Stimulated activated CD8-positive, alpha-beta memory T cell treated with anti-CD3 and anti-CD28 coated beads, Interleukin-4, amount 100 ng/mL, for 4 hours (primary cell): ENCODE data around the gene TAGLN.
"Not testable (repeated sequence)": the region's sequence is repeated elsewhere in the genome, so short reads cannot be mapped to it uniquely, and the experiment has no call there.

Experiments
- DNase-seq, 2 donors: peaks; one replicate each; pipeline ENCODE4 v3.0.0-alpha.2; 2020; ENCODE audit warnings: low read depth in 2 of 2, low spot score in 1 of 2

TAGLN gene

DNA sequence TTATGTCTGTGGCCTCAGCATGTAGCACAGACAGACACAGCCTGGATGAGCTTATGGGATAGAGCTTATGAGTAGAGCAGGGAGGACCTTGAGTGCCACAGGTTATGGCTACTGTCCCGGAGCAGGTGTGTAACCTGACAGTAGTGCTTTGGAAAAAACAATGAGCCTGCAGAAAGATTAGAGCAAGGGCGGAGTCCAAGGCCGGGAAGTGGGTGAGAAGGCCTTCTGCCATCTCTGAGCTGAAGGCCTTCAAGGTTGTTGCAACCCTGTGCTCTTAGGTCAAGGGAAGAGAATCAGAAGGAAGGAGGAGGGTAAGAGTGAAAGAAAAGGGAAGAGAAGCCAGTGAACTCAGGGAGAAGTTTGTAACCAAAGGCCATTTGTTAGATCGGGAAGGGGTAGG is 3.9 kb upstream of the TAGLN start:
- DNase-seq, result no peak

DNA sequence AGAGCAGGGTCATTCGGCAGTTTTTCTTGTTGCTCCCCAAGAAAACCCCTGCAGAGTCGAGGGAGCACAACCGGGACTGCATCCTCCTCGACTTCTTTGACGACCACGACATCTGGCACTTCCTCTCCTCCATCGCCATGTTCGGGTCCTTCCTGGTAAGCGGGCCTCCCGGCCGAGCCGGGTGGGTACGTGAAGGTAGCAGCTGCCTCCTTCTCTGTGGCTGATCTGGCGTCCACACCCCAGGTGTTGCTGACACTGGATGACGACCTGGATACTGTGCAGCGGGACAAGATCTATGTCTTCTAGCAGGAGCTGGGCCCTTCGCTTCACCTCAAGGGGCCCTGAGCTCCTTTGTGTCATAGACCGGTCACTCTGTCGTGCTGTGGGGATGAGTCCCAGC is 3.4 kb upstream of the TAGLN start:
- DNase-seq, result no peak

DNA sequence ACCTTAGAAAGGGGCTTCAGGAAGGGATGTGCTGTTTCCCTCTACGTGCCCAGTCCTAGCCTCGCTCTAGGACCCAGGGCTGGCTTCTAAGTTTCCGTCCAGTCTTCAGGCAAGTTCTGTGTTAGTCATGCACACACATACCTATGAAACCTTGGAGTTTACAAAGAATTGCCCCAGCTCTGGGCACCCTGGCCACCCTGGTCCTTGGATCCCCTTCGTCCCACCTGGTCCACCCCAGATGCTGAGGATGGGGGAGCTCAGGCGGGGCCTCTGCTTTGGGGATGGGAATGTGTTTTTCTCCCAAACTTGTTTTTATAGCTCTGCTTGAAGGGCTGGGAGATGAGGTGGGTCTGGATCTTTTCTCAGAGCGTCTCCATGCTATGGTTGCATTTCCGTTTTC is 2.2 kb upstream of the TAGLN start:
- no peak for DNase-seq

DNA sequence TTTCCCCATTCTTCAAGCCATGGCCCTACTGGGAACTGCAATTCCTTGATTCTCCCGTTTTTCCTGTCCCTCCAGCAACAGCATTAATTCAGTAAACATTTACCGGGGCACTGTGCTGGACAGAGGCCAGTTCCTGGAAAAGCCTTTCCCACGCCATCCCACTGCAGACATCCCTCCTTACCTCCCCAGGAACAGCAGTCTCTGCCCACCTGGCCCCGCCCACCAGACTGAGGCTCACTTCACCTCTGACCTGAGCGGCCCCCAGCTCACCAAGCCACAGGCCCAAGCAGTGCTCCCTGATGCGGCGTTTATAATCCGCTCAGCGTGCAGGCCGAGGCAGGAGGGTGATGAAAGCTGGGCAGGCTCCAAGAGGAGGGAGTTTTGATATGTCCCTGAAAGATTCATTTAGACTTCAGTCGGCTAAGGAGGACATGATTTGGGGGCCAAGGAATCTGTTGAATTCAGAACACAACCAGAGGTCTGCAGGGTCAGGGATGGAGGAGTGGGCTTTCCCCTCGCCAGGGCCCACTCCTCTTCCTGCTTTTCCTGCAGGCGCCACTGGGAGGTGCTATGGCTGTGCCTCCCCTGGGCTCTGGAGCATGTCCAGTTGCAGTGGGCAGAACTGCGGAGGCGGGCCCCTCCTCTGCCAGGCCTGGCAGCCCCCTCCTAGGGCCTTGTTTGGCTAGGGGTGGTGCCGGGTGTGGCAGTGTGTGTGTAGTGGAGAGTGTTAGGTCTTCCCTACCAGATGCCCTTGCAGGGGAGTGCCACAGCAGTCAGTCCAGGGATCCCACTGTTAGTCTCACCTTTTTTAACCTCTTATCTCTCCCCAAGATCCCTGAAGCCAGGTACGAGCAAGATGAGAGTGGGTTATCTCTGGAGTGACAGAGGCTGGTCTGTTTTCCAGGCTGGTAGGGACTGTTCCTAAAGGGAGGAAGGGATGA is 1.4 kb upstream of the TAGLN start:
- no peak for DNase-seq

DNA sequence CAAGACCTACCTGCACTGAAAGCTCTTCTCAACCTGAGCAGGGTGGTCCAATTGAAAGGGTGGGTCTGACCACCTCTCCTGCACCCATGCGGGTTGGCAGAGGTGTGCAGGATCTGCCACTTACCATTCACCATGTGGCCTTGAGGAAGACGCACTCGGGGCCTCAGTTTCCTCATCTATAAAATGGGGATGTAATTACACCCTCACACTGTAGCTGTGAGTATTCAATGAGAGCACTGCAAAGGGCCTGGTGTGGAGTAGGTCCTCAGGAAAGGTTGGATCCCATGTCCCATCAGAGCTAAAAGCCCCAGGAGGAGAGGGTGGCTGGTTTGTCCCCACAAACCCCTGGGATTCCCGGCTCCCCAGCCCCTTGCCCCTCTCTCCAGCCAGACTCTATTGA is 557 bp upstream of the TAGLN start:
- DNase-seq, result no peak

DNA sequence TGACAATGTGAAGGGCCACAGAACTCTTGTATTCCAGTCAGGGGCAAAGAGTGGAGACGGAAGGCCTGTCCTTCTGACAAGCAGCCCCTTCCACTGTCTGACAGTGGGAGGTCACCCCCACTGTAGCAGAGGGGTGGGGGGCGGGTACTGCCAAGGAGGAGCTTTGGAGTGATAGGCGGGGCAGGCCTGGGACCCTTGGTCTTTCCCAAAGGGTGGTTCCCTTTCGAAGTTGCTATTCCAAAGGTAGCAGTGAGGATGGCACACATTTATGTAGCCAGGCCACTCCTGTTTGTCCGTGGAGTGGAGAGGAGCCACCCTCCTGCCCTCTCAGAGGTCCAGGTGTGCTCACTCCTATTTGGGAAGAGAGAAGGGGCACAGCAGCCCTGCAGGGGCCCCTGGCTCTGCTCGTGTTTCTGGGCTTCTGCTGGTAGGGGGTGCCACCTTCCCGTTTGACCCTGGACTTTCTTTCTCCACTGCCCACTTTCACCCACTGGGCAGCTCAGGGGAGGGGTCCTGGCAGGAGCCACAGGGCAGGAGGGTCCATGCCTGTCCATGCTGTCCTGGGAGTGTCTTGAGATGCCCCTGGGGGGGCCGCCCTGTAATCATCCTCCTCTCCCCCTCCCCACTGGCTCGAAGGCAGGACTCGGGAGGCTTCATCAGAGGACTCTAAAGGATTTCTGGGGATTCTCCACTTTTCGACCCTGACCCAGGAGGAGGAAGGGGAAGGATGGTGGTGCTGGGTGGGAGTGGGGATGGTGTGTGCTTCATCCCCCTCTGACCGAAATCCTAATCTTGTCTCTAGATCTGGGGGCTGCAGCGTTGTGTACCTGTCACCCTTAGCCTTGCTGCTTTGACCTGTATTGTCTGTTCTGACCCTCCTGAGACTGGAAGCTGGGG is 994 bp downstream of the TAGLN start:
- DNase-seq, result no peak

DNA sequence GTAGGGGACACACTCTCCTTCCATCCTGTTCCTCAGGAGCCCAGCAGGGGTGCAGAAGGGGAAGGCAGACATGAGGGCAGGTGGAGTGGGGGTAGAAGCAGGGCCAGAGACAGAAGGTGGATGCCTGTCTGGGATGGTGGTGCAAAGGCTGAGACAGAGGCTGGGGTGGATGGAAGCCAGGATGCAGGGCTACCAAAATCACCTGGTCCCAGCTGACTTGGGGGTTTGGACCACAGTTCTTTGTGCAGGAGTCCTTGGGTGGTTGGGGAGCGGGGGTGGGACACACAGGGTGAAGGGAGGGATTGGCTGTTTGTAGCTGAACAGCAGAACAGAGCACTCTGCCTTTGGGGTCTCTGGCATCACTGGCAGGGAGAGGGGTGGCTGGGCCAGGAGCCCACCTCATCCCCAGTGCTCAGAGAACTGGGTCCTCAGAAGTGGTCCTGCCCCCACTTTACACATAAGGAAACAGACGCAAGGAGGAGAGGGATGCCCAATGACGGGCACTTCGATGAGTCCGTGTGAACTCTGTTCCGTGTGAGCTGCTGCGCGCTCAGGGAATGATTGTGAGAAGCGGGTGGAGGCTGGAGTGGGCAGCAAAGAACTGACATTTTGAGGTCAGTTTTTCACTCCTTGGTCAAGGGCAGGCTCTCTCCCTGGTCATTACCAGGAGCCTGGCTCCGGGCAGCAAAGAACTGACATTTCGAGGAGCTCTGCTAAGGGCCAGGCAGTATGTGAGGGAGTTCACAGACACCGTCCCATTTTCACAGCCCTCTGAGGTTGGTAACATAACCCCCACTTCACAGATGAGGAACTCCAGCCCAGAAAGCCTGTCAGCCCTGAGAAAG is 1.9 kb downstream of the TAGLN start:
- no peak for DNase-seq

DNA sequence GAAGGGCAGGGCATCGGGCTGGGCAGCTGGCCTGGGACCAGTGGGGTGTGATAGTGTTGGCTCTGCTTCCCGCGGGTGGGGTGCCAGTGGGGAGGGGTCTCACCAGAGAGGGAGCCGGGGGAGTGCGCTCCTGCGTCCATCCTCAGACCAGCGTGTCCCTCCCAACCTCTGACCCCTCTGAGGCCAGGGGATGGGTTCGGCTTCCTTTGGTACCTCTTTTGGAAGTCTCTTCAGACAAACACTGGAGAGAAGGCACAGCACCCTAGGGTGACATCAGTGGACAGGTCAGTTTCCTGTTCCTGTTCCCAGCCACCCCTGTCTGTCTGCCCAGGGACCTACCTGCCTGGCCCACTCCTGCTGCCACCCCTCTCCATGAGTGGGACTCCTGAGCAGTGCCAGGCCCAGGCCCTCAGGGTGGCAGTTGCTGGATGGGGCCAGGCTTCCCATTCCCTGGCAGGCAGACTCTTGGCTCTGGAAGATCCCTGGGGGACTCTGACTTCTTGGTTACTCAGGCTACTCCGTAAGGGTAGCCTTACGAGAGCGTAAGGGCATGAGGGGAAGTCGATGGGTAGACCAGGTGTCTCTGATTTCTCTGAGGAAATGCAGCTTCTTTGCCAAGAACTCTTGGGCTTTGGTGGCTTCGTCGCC is 2.6 kb downstream of the TAGLN start:
- DNase-seq, result no peak

DNA sequence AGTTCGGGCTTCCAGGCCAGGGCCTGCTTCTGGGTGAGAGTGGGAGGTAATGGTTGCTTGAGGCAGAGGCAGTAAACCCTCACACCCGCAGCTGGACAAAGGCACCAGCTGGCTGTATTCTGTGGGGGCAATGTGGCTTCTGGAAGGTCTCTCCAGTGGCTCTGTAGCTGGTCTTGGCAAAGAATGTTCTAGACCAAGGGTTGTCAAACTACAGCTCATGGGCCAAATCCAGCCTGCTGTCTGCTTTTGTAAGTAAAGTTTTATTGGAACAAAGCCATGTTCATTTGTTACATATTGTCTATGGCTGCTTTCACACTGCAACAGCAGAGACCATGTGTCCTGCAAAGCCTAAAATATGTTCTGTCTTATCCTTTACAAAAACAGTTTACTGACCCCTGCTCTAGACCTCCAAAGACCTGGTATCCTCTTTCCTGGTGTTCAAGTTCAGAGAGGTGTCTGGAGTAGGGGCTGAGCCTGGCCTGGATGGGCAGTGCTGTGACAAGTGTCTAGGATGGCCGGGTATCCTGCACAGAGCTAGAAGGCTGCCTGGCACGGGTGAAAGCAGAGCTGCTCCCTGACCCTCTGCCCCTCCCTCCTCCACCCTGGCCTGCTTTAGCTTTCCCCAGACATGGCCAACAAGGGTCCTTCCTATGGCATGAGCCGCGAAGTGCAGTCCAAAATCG is 3.4 kb downstream of the TAGLN start:
- no peak for DNase-seq

DNA sequence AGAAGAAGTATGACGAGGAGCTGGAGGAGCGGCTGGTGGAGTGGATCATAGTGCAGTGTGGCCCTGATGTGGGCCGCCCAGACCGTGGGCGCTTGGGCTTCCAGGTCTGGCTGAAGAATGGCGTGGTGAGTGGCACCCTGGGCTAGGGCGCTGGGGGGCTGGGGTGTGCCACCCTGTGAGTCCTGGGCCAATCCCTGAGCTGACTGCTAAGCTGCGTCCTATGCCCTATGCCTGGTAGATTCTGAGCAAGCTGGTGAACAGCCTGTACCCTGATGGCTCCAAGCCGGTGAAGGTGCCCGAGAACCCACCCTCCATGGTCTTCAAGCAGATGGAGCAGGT is 3.9 kb downstream of the TAGLN start:
- no peak for DNase-seq

DNA sequence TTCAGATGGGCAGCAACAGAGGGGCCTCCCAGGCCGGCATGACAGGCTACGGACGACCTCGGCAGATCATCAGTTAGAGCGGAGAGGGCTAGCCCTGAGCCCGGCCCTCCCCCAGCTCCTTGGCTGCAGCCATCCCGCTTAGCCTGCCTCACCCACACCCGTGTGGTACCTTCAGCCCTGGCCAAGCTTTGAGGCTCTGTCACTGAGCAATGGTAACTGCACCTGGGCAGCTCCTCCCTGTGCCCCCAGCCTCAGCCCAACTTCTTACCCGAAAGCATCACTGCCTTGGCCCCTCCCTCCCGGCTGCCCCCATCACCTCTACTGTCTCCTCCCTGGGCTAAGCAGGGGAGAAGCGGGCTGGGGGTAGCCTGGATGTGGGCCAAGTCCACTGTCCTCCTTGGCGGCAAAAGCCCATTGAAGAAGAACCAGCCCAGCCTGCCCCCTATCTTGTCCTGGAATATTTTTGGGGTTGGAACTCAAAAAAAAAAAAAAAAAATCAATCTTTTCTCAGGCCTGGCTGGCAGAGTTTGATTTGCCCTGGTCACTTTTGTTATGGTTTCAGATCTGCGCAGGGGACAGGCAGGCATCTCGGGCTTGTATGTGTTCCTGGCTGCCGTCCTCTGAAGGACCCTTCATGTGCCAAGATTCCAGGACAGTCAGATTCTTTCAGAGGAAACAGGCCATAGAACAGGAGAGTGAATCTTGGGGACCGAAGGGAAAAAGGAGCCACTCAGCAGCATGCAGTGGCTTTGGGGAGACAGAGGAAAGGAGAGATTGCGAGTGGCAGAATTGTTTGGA is 5.3 kb downstream of the TAGLN start:
- DNase-seq, result no peak

DNA sequence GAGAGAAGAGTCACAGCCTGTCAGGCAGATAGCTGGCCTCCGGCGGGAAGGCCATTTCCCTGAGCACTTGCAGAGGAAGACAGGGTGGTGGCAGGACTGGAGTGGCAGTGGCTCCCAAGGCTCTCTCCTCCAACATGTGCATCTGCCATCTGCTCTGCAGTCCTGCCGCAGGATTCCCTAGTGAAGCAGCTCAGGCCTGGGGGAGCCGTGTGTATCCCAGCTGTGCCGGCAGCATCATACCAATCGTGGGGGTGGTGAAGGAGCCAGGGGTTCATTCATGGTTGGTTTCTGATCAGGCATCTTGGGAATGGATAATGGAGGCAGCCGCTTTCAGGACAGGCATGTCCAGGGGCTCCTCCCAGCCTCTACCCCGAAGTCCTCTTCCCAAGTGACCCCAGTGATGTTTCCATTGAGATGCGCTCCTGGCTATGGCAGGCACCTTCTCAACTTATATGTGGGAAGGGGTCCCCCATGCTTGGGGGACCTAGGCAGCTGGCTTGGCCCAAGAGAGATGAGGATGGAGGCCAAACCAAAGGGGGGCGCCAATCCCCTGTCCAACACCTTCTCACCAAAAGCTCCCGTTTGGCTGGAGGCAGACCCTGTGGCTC is 6.1 kb downstream of the TAGLN start:
- DNase-seq, result no peak

DNA sequence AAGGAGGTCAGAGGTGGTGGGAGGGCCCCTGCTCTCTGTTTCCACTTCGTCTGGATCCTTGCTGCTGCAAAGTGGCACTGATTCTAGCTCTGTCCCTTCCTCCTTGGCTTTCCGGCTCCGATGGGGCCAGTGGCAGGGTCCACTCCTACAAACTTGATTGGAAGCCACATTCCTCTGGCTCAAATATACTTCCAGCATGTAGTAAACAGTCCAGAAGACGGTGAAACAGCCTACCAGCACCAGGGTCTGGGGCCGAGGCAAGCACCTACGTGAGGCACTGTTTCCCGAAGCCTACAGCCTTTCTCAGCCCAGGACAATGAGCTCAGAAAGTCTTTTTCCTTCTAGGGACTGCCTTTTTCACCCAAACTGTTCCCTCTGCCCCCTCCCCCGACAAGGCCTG is 6.9 kb downstream of the TAGLN start:
- not testable (repeated sequence) for DNase-seq

DNA sequence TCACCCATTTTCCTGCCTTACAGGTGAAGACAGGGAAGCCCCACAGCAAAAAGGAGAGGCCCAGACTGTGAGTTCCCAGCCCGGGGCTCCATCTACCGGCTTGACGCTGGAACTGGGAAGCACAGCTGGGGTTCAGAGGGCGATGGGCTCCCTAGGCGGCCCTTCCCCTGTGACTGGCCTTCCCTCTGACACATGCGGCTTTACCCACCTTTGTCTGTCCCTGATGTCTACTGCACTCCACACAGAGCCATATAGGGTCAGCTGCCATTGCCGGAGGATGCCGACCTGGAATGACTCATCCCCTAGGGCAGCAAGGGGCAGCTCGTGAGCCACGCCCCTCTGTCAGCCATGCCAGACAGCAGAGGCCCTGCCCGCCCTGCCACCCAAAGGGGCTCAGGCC is 7.7 kb downstream of the TAGLN start:
- not testable (repeated sequence) for DNase-seq

DNA sequence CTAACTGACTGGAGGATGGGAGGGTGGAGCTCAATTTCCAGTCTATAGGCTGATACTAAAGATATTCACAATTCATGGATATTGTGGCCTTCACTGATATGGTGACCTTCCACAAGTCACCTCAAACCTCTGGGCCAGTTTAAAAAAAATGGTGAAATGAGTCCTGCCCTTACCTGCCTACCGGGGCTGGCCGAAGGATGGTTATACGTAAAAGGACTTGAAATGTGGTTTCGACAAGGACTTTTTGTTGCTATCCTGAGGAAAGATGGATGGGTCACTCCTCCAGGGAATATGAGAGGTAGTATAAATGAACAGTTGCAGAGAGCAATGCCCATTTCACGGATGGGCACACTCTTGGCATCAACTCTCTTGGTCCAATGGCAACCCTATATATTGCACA is 8.3 kb downstream of the TAGLN start:
- not testable (repeated sequence) for DNase-seq

DNA sequence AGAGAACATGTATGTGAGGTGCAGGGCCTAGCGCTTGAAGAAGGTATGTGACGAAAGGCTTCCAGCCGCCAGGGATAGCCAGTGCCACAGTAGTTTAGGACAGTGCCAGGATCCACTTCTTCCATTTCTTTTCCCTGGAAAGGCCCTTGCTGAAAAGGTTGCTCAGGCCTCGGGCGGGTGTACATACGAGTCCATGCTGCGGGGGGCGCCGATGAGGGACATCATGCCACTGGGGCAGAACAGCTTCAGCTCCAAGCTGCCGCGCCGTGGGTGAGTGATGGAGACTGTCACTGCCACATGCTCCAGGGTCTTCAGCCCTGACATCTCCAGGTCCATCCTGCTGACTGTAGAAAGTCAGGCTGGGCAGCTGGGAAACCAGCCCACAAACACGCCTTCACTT is 9.5 kb downstream of the TAGLN start:
- DNase-seq, result not testable (repeated sequence)

DNA sequence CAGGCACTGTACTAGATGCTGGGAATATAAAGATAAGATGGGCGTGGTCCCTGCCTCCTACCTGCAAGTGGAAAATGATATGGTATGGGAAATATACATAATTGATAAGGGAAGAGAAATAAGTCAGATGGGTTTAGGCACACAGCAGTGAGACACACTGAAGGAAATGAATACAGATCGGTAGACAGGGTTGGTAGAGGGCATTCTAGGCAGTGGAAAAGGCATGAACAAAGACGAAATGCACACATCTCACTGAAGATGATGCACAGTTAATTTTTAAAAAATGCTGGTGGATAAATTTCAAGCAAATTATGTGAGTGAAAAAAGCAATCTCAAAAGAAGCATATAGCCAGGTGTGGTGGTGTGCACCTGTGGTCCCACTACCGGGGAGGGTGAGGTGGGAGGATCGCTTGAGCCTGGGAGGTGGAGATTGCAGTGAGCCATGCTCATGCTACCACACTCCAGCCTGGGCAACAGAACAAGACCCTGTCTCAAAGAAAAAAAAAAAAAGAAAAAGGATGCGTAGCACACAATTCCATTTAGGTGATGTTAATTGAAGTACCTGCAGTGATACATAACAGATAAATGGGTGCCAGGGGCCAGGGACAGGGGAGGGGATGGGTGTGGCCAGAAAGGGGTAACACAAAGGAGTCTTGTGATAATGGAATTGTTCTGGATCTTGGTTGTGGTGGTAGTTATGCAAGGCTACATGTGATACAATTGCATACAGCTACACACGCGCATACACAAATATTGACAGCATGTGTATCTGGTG is 10.4 kb downstream of the TAGLN start:
- not testable (repeated sequence) for DNase-seq

DNA sequence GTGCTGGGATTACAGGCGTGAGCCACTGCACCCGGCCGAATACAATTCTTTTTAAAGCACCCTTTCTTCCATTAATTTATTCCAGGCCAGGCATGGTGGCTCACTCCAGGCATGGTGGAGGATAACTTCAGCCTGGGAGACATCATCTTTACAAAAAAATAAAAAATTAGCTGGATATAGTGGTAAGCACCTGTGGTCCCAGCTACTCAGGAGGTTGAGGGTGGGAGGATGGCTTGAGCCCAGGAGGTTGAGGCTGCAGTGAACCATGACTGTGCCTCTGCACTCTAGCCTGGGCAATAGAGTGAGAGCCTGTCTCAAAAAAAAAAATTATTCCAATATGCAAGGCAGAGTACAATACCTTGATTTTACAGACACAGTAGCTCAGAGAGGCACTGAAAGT is 11.4 kb downstream of the TAGLN start:
- no peak for DNase-seq
